A673 (cell line): Measurements from ENCODE around the gene GPR15.

Source experiments
- EZH2 ChIP-seq: fragments of 200-600 bp; sonication (generic); IDR thresholded peaks from 2 replicates; pipeline ENCODE4 v1.6.1; 2017; ENCODE audit warnings: borderline replicate concordance, low read depth, mild to moderate bottlenecking, mixed read lengths, antibody characterized with exemption, low read length; ENCODE audit not compliant: poor library complexity, severe bottlenecking
- TF ChIP-seq, protein P1 (sequence below): fragments of 300-800, 200-600 bp; sonication (generic); conservative IDR thresholded peaks from 2 replicates; pipeline ENCODE4 v1.5.1; 2017; ENCODE audit warnings: low read depth, mild to moderate bottlenecking, antibody characterized with exemption, low read length, moderate library complexity, mixed read lengths

DNA sequence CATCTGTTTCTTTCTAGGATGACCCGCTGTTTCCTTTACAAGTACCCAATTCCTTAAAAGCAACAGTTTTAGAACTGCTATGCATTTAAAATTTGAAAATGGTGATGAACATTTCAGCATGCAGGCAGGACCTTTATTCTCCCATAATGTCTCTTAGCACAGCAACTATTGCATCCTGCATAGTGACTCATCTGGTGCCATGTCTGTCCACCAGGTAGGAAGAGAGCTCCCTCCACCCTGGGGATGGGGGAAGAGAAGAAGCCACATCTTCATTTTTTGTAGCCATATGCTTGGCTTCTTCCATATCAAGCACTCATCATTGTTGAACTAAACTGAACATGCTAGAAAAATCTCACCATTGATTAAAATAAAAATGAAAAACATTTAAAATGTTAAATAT is 9.9 kb downstream of the GPR15 start:
- TF ChIP-seq, protein P1, sequence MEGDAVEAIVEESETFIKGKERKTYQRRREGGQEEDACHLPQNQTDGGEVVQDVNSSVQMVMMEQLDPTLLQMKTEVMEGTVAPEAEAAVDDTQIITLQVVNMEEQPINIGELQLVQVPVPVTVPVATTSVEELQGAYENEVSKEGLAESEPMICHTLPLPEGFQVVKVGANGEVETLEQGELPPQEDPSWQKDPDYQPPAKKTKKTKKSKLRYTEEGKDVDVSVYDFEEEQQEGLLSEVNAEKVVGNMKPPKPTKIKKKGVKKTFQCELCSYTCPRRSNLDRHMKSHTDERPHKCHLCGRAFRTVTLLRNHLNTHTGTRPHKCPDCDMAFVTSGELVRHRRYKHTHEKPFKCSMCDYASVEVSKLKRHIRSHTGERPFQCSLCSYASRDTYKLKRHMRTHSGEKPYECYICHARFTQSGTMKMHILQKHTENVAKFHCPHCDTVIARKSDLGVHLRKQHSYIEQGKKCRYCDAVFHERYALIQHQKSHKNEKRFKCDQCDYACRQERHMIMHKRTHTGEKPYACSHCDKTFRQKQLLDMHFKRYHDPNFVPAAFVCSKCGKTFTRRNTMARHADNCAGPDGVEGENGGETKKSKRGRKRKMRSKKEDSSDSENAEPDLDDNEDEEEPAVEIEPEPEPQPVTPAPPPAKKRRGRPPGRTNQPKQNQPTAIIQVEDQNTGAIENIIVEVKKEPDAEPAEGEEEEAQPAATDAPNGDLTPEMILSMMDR = no peak
- TF ChIP-seq EZH2 = no peak
